ENCODE measurements around the gene PCBP2. TPM values are rescaled to one million over a fixed set of nuclear protein-coding genes. Genes with fewer than 3 reads are reported as not detected.

The PCBP2 gene
- total and polyA plus RNA-seq, 4 donors: 510 to 688 (median 545) TPM

- WGBS, 2 donors: 1% methylated on average over 44 to 51 of the region's 51 CpGs
- H3K27ac ChIP-seq (ENCODE audit: low read depth in 1 of 2, low read length in 2 of 2): peak within 1 kb of the TSS; percentile 94 to 99
- no peaks in the 10 kb centered on the region for H3K9me3 ChIP-seq (ENCODE audit: control insufficient read depth, low read length)
- no peaks in the 10 kb centered on the region for H3K27me3 ChIP-seq (ENCODE audit: control insufficient read depth in 1 of 2, insufficient read depth in 2 of 2, low read length in 1 of 2)
- no peaks in the 10 kb centered on the region for H3K36me3 ChIP-seq (ENCODE audit: control insufficient read depth in 1 of 2, insufficient read depth in 2 of 2, low read length in 1 of 2)
- intact Hi-C loops (cut with DNase I): loop anchor here (2.0 to 10.0 kb wide), 2 partner anchors 47 to 175 kb away; partner anchors contain the start of genes AAAS (in 2 of the 2) and PCBP2 (in 1 of the 2)
- DNase-seq: peak; percentile 80 to 89
- H3K4me1 ChIP-seq (ENCODE audit: control insufficient read depth in 1 of 2, insufficient read depth in 2 of 2, low read length in 2 of 2): no peaks in the 10 kb centered on the region
- H3K4me3 ChIP-seq (ENCODE audit: low read length in 2 of 2): peak within 1 kb of the TSS; percentile 39 to 82
- ATAC-seq (ENCODE audit: low FRiP score): peak; percentile 31
Measured at GRCh38 chr12:53499266-53500141, 47.6 kb downstream of the PCBP2 start, which contains the start of gene MAP3K12. MAP3K12 (minus strand) TSS chr12:53499458; CDS start chr12:53487391, 12,067 bp downstream.

GRCh38 chr12:53500142-53500775 lies 48.4 kb downstream of the PCBP2 start:
- Histone ChIP-seq H3K4me1 (ENCODE audit: control insufficient read depth in 1 of 2, insufficient read depth in 2 of 2, low read length in 2 of 2) (no peaks in the 10 kb centered on the region), H3K27me3 (ENCODE audit: control insufficient read depth in 1 of 2, insufficient read depth in 2 of 2, low read length in 1 of 2) (no peaks in the 10 kb centered on the region), H3K36me3 (ENCODE audit: control insufficient read depth in 1 of 2, insufficient read depth in 2 of 2, low read length in 1 of 2) (no peaks in the 10 kb centered on the region), H3K27ac (ENCODE audit: low read depth in 1 of 2, low read length in 2 of 2) (peak overlapping the region; percentile 94 to 99), H3K4me3 (ENCODE audit: low read length in 2 of 2) (peak overlapping the region; percentile 39 to 82), H3K9me3 (ENCODE audit: control insufficient read depth, low read length) (no peaks in the 10 kb centered on the region)
- ATAC-seq (ENCODE audit: low FRiP score): peak; percentile 40
- intact Hi-C loops (cut with DNase I): loop anchor here (2.0 to 10.0 kb wide), 2 partner anchors 47 to 175 kb away; partner anchors contain the start of genes AAAS (in 2 of the 2) and PCBP2 (in 1 of the 2)
- 1 to 2% methylated on average over 13 to 17 of the region's 17 CpGs for WGBS, 2 donors
- DNase-seq: peak; percentile 4 to 86

DNA sequence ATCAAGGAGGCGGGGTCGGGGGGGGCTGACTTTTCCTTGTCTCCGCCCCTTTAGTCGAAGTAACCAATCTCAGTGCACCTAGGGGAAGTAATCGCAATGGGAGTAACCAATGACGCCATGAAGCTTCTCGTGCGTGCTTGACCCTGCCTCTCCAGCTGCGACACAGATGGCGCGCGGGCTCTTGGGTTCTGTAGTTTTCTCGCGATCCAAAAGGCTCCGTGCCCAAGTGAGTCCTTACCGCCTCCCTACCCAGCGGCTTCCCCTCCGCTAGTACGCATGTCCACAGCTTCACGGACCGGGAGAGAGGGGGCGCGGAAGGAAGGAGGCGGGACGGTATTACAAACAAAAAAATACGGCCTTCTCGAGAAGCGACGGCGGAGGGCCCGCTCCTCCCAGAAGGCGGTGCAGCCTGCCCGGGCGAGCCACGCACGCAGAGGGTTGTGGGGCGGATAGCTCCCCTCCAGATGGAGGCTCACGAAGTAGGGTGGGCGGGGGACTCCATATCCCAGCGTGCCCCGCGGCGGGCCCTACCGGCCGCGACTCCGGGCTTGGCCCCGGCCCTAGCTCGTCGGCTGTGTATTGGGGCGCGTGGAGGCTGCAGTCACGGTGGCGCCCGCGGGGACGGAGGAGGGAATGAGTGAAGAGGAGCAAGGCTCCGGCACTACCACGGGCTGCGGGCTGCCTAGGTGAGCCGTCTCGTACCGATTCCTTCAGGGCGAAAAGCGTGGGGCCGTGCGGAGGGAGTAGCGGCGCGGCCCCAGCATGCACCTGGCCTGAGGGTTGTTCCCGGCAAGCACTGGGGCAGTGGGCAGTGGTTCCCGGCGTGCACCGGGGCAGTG lies 49.1 kb downstream of the PCBP2 start, which contains the start of gene TARBP2:
TSS of gene TARBP2 (plus strand) at position 508 of the 839 bp plus-strand sequence. CDS start at position 634, 126 bp downstream.
- Histone ChIP-seq H3K36me3 (ENCODE audit: control insufficient read depth in 1 of 2, insufficient read depth in 2 of 2, low read length in 1 of 2) (no peaks in the 10 kb centered on the region), H3K27me3 (ENCODE audit: control insufficient read depth in 1 of 2, insufficient read depth in 2 of 2, low read length in 1 of 2) (no peaks in the 10 kb centered on the region), H3K4me3 (ENCODE audit: low read length in 2 of 2) (peak within 1 kb of the TSS; percentile 31 to 68), H3K27ac (ENCODE audit: low read depth in 1 of 2, low read length in 2 of 2) (peak within 1 kb of the TSS; percentile 94 to 99), H3K9me3 (ENCODE audit: control insufficient read depth, low read length) (no peaks in the 10 kb centered on the region), H3K4me1 (ENCODE audit: control insufficient read depth in 1 of 2, insufficient read depth in 2 of 2, low read length in 2 of 2) (no peaks in the 10 kb centered on the region)
- intact Hi-C loops (cut with DNase I): loop anchor here (2.0 to 10.0 kb wide), 2 partner anchors 48 to 176 kb away; partner anchors contain the start of genes AAAS (in 2 of the 2) and PCBP2 (in 1 of the 2)
- WGBS, 2 donors: 0 to 1% methylated on average over 69 to 74 of the region's 74 CpGs
- peak; percentile 93 for ATAC-seq (ENCODE audit: low FRiP score)
- DNase-seq: peak; percentile 97 to 98

GRCh38 chr12:53501615-53502181 lies 49.8 kb downstream of the PCBP2 start:
- H3K27me3 ChIP-seq (ENCODE audit: control insufficient read depth in 1 of 2, insufficient read depth in 2 of 2, low read length in 1 of 2): no peaks in the 10 kb centered on the region
- WGBS, 2 donors: 53% methylated on average over 10 of the region's 10 CpGs
- no peak for DNase-seq
- intact Hi-C loops (cut with DNase I): loop anchor here (2.0 to 10.0 kb wide), 2 partner anchors 49 to 177 kb away; partner anchors contain the start of genes AAAS (in 2 of the 2) and PCBP2 (in 1 of the 2)
- H3K4me1 ChIP-seq (ENCODE audit: control insufficient read depth in 1 of 2, insufficient read depth in 2 of 2, low read length in 2 of 2): no peaks in the 10 kb centered on the region
- no peak for ATAC-seq (ENCODE audit: low FRiP score)
- peak overlapping the region in 1 of 2 donors; percentile 54 for H3K27ac ChIP-seq (ENCODE audit: low read depth in 1 of 2, low read length in 2 of 2)
- H3K4me3 ChIP-seq (ENCODE audit: low read length in 2 of 2): peak overlapping the region in 1 of 2 donors; percentile 68
- H3K9me3 ChIP-seq (ENCODE audit: control insufficient read depth, low read length): no peaks in the 10 kb centered on the region
- H3K36me3 ChIP-seq (ENCODE audit: control insufficient read depth in 1 of 2, insufficient read depth in 2 of 2, low read length in 1 of 2): no peaks in the 10 kb centered on the region

DNA sequence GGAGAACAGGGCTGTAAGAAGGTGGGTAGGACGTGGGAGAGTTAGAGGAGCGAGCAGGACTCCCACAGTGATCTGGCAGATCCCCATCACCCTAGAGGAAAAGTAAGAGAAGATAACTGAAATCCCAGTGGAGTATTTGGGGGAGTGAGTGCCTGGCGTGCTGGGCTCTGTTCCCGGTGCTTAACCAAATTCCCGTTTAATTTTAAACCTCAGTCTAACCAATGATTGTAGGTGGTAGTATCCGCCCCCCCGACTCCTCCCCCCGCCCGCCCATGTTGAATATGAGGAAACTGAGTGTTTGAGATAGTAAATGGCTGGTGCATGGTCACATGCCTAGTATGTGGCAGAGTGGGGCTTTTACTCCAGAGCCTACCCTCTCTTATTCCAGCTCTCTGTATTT lies 50.4 kb downstream of the PCBP2 start:
- intact Hi-C loops (cut with DNase I): loop anchor here (10.0 kb wide), 1 partner anchor 178 kb away; the partner anchor contains the start of gene AAAS (in 2 of the 2)
- Histone ChIP-seq H3K36me3 (ENCODE audit: control insufficient read depth in 1 of 2, insufficient read depth in 2 of 2, low read length in 1 of 2) (no peaks in the 10 kb centered on the region), H3K27me3 (ENCODE audit: control insufficient read depth in 1 of 2, insufficient read depth in 2 of 2, low read length in 1 of 2) (no peaks in the 10 kb centered on the region), H3K4me3 (ENCODE audit: low read length in 2 of 2) (no peak overlapping the region), H3K27ac (ENCODE audit: low read depth in 1 of 2, low read length in 2 of 2) (peak overlapping the region in 1 of 2 donors; percentile 86), H3K9me3 (ENCODE audit: control insufficient read depth, low read length) (no peaks in the 10 kb centered on the region), H3K4me1 (ENCODE audit: control insufficient read depth in 1 of 2, insufficient read depth in 2 of 2, low read length in 2 of 2) (no peaks in the 10 kb centered on the region)
- ATAC-seq (ENCODE audit: low FRiP score) (no peak), DNase-seq (no peak)
- WGBS, 2 donors: 7 to 8% methylated on average over 9 of the region's 9 CpGs

DNA sequence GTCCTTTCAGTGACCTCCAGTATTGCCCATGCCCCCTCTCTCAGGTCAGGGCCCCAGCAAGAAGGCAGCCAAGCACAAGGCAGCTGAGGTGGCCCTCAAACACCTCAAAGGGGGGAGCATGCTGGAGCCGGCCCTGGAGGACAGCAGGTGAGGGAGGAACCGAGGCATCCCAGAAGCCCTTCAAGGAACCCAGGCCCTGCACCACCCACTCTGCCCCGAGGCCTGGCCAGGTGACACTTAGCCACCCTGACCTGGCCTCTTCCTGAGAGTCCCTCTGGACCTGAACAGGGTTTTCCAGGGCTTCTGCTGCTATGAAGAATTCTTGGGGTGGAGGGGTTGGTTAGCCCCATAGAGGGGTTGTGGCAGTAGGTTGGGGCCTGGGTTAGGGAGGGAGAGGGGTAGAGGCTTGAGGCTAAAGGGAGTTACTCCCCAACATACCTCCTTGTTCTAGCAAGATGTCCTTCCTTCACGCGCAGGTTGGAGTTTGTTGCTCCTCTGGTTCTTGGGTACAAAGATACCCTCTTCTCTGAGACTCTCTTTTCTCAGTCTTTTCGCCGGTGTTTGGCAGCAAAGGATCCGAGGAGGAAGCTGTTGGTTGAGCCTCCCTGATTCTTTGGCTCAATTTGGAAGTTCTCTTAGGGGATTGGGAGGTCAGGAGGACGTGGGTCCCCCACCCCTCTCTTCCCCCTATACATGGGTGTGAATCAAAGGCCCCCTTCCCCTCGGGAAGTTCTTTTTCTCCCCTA lies 51.3 kb downstream of the PCBP2 start:
- H3K27ac ChIP-seq (ENCODE audit: low read depth in 1 of 2, low read length in 2 of 2): peak overlapping the region; percentile 6 to 86
- no peaks in the 10 kb centered on the region for H3K9me3 ChIP-seq (ENCODE audit: control insufficient read depth, low read length)
- H3K36me3 ChIP-seq (ENCODE audit: control insufficient read depth in 1 of 2, insufficient read depth in 2 of 2, low read length in 1 of 2): no peaks in the 10 kb centered on the region
- ATAC-seq (ENCODE audit: low FRiP score) (no peak), DNase-seq (peak in 1 of 2 donors; percentile 42)
- H3K4me3 ChIP-seq (ENCODE audit: low read length in 2 of 2): no peak overlapping the region
- H3K4me1 ChIP-seq (ENCODE audit: control insufficient read depth in 1 of 2, insufficient read depth in 2 of 2, low read length in 2 of 2): no peaks in the 10 kb centered on the region
- 76 to 79% methylated on average over 10 of the region's 10 CpGs for WGBS, 2 donors
- no peaks in the 10 kb centered on the region for H3K27me3 ChIP-seq (ENCODE audit: control insufficient read depth in 1 of 2, insufficient read depth in 2 of 2, low read length in 1 of 2)
- intact Hi-C loops (cut with DNase I): loop anchor here (10.0 kb wide), 1 partner anchor 178 kb away; the partner anchor contains the start of gene AAAS (in 2 of the 2)
